ENCODE measurements around the gene LMAN1.

The LMAN1 gene

GRCh38 chr18:59328683-59329082, 30.4 kb downstream of the LMAN1 start:
- Histone ChIP-seq H3K79me1 (ENCODE audit: low read length) (no peaks in the 10 kb centered on the region), H3K79me2 (ENCODE audit: control insufficient read depth, insufficient read depth, low read length, poor library complexity) (no peaks in the 10 kb centered on the region), H3K23ac (ENCODE audit: low read length) (no peak overlapping the region), H3K36me3 (ENCODE audit: control insufficient read depth in 1 of 2, insufficient read depth in 2 of 2, low read length in 2 of 2) (peaks cover 5 to 16% of the 10 kb centered on the region in 2 experiments), H2BK5ac (ENCODE audit: low read depth, low read length, poor library complexity) (no peak overlapping the region), H4K12ac (ENCODE audit: low read depth, low read length) (no peak overlapping the region), H2AFZ (ENCODE audit: insufficient read depth, low read length, poor library complexity) (no peak overlapping the region), H3K4me3 (ENCODE audit: low read depth, low read length) (no peak overlapping the region), H3K4me2 (ENCODE audit: low read length) (no peak overlapping the region), H2BK12ac (ENCODE audit: low read length) (no peak overlapping the region), H3K18ac (ENCODE audit: low read length) (no peak overlapping the region), H3K27ac (ENCODE audit: low read depth, low read length) (no peak overlapping the region), H3K9ac (ENCODE audit: low read length) (no peak overlapping the region), H3K4ac (ENCODE audit: low read depth, low read length) (no peak overlapping the region), H3K4me1 (ENCODE audit: control insufficient read depth in 1 of 2, insufficient read depth in 2 of 2, low read length in 2 of 2) (no peaks in the 10 kb centered on the region), H4K91ac (ENCODE audit: low read depth, low read length) (no peak overlapping the region), H2BK120ac (ENCODE audit: insufficient read depth, low read length, poor library complexity) (no peak overlapping the region), H2AK5ac (ENCODE audit: low read length) (no peak overlapping the region), H3K9me3 (ENCODE audit: insufficient read depth, low read depth, low read length) (peaks cover 2% of the 10 kb centered on the region), H3K27me3 (ENCODE audit: insufficient read depth, low read length) (no peaks in the 10 kb centered on the region), H3K14ac (ENCODE audit: low read length) (no peak overlapping the region), H4K8ac (ENCODE audit: low read depth, low read length) (no peak overlapping the region)
- no CpG with 5 or more reads among the region's 2 CpGs for WGBS (ENCODE audit: extremely low coverage, insufficient coverage, insufficient read length)
- DNase-seq, result no peak

GRCh38 chr18:59325965-59326364, 33.1 kb downstream of the LMAN1 start:
- no peak for DNase-seq
- Histone ChIP-seq H3K79me1 (ENCODE audit: low read length) (no peaks in the 10 kb centered on the region), H3K27ac (ENCODE audit: low read depth, low read length) (no peak overlapping the region), H3K14ac (ENCODE audit: low read length) (no peak overlapping the region), H2BK5ac (ENCODE audit: low read depth, low read length, poor library complexity) (no peak overlapping the region), H3K9me3 (ENCODE audit: insufficient read depth, low read depth, low read length) (peaks cover 2% of the 10 kb centered on the region), H3K18ac (ENCODE audit: low read length) (no peak overlapping the region), H3K79me2 (ENCODE audit: control insufficient read depth, insufficient read depth, low read length, poor library complexity) (no peaks in the 10 kb centered on the region), H3K4me3 (ENCODE audit: low read depth, low read length) (no peak overlapping the region), H2BK12ac (ENCODE audit: low read length) (no peak overlapping the region), H3K4me1 (ENCODE audit: control insufficient read depth in 1 of 2, insufficient read depth in 2 of 2, low read length in 2 of 2) (no peaks in the 10 kb centered on the region), H2BK120ac (ENCODE audit: insufficient read depth, low read length, poor library complexity) (no peak overlapping the region), H3K4me2 (ENCODE audit: low read length) (no peak overlapping the region), H3K9ac (ENCODE audit: low read length) (no peak overlapping the region), H2AFZ (ENCODE audit: insufficient read depth, low read length, poor library complexity) (no peak overlapping the region), H3K23ac (ENCODE audit: low read length) (no peak overlapping the region), H4K8ac (ENCODE audit: low read depth, low read length) (no peak overlapping the region), H3K4ac (ENCODE audit: low read depth, low read length) (no peak overlapping the region), H4K91ac (ENCODE audit: low read depth, low read length) (no peak overlapping the region), H4K12ac (ENCODE audit: low read depth, low read length) (no peak overlapping the region), H2AK5ac (ENCODE audit: low read length) (no peak overlapping the region), H3K36me3 (ENCODE audit: control insufficient read depth in 1 of 2, insufficient read depth in 2 of 2, low read length in 2 of 2) (peaks cover 2 to 9% of the 10 kb centered on the region in 2 experiments), H3K27me3 (ENCODE audit: insufficient read depth, low read length) (no peaks in the 10 kb centered on the region)
- WGBS (ENCODE audit: extremely low coverage, insufficient coverage, insufficient read length), result no CpG with 5 or more reads among the region's 1 CpG

- no peak overlapping the region for H2AFZ ChIP-seq (ENCODE audit: insufficient read depth, low read length, poor library complexity)
- WGBS (ENCODE audit: extremely low coverage, insufficient coverage, insufficient read length), result no CpG with 5 or more reads among the region's 4 CpGs
- no peak overlapping the region for H2BK5ac ChIP-seq (ENCODE audit: low read depth, low read length, poor library complexity)
- H3K18ac ChIP-seq (ENCODE audit: low read length), result no peak overlapping the region
- no peak overlapping the region for H3K4me2 ChIP-seq (ENCODE audit: low read length)
- H2AK5ac ChIP-seq (ENCODE audit: low read length), result no peak overlapping the region
- no peak overlapping the region for H3K27ac ChIP-seq (ENCODE audit: low read depth, low read length)
- H2BK12ac ChIP-seq (ENCODE audit: low read length), result no peak overlapping the region
- peaks cover 2% of the 10 kb centered on the region for H3K9me3 ChIP-seq (ENCODE audit: insufficient read depth, low read depth, low read length)
- no peak overlapping the region for H4K8ac ChIP-seq (ENCODE audit: low read depth, low read length)
- H3K27me3 ChIP-seq (ENCODE audit: insufficient read depth, low read length), result no peaks in the 10 kb centered on the region
- no peak overlapping the region for H3K4ac ChIP-seq (ENCODE audit: low read depth, low read length)
- no peaks in the 10 kb centered on the region for H3K4me1 ChIP-seq (ENCODE audit: control insufficient read depth in 1 of 2, insufficient read depth in 2 of 2, low read length in 2 of 2)
- no peak overlapping the region for H2BK120ac ChIP-seq (ENCODE audit: insufficient read depth, low read length, poor library complexity)
- no peak overlapping the region for H3K4me3 ChIP-seq (ENCODE audit: low read depth, low read length)
- DNase-seq, result no peak
- H3K14ac ChIP-seq (ENCODE audit: low read length), result no peak overlapping the region
- no peaks in the 10 kb centered on the region for H3K79me2 ChIP-seq (ENCODE audit: control insufficient read depth, insufficient read depth, low read length, poor library complexity)
- H3K9ac ChIP-seq (ENCODE audit: low read length), result peak overlapping the region; percentile 36
- no peaks in the 10 kb centered on the region for H3K79me1 ChIP-seq (ENCODE audit: low read length)
- H3K23ac ChIP-seq (ENCODE audit: low read length), result no peak overlapping the region
- H4K91ac ChIP-seq (ENCODE audit: low read depth, low read length), result no peak overlapping the region
- H4K12ac ChIP-seq (ENCODE audit: low read depth, low read length), result no peak overlapping the region
- peaks cover 2 to 7% of the 10 kb centered on the region in 2 experiments for H3K36me3 ChIP-seq (ENCODE audit: control insufficient read depth in 1 of 2, insufficient read depth in 2 of 2, low read length in 2 of 2)
Measured at GRCh38 chr18:59324623-59324971, 34.5 kb downstream of the LMAN1 start.

- Histone ChIP-seq H3K4me2 (ENCODE audit: low read length) (no peak overlapping the region), H3K4me3 (ENCODE audit: low read depth, low read length) (no peak overlapping the region), H3K79me1 (ENCODE audit: low read length) (no peaks in the 10 kb centered on the region), H2AFZ (ENCODE audit: insufficient read depth, low read length, poor library complexity) (no peak overlapping the region), H4K91ac (ENCODE audit: low read depth, low read length) (no peak overlapping the region), H3K79me2 (ENCODE audit: control insufficient read depth, insufficient read depth, low read length, poor library complexity) (no peaks in the 10 kb centered on the region), H3K27ac (ENCODE audit: low read depth, low read length) (no peak overlapping the region), H2BK12ac (ENCODE audit: low read length) (no peak overlapping the region), H3K27me3 (ENCODE audit: insufficient read depth, low read length) (no peaks in the 10 kb centered on the region), H3K4me1 (ENCODE audit: control insufficient read depth in 1 of 2, insufficient read depth in 2 of 2, low read length in 2 of 2) (no peaks in the 10 kb centered on the region), H3K36me3 (ENCODE audit: control insufficient read depth in 1 of 2, insufficient read depth in 2 of 2, low read length in 2 of 2) (peaks cover 2 to 7% of the 10 kb centered on the region in 2 experiments), H3K14ac (ENCODE audit: low read length) (no peak overlapping the region), H2AK5ac (ENCODE audit: low read length) (no peak overlapping the region), H3K18ac (ENCODE audit: low read length) (no peak overlapping the region), H4K8ac (ENCODE audit: low read depth, low read length) (no peak overlapping the region), H2BK120ac (ENCODE audit: insufficient read depth, low read length, poor library complexity) (no peak overlapping the region), H3K23ac (ENCODE audit: low read length) (no peak overlapping the region), H4K12ac (ENCODE audit: low read depth, low read length) (no peak overlapping the region), H3K9ac (ENCODE audit: low read length) (no peak overlapping the region), H3K9me3 (ENCODE audit: insufficient read depth, low read depth, low read length) (peaks cover 2% of the 10 kb centered on the region), H3K4ac (ENCODE audit: low read depth, low read length) (no peak overlapping the region), H2BK5ac (ENCODE audit: low read depth, low read length, poor library complexity) (no peak overlapping the region)
- no CpG with 5 or more reads among the region's 7 CpGs for WGBS (ENCODE audit: extremely low coverage, insufficient coverage, insufficient read length)
- no peak for DNase-seq
Measured at GRCh38 chr18:59323931-59324622, 35.0 kb downstream of the LMAN1 start.
